ENCODE results near the gene CTIF.

Gene CTIF

DNA sequence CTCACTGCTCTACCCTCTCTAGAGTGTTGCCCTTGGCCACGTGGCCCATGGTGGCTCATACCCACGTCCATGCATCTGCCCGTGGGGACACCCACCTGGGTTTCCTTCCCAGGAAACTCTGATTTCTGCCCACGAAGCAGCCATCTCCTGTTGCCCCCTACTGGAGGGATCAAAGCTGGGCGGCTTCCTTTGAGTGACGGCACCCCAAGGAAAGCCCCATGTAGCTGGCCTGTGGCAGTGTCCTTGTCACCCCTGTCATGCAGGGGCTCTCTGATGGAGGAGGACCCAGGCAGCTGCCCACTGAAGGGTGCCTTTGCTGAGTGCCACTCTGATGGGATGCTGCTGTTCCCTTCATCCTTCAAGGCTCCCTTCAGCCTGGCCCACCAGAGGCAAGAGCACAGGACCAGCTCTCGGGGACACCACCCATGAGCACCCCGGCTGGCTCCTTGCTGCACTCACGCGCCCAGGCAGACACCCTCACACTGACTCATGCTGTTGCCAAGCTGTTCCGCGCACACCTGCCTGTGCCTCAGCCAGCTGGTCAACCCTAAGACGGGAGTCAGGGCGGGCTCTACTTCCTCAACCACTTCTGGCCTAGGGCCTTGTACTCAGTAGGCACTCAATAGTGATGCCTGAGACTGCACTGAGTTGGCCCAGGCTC lies 101.1 kb downstream of the CTIF start:
- Mint-ChIP-seq H3K36me3 (ENCODE audit: low read depth) (peaks cover 19% of the 10 kb centered on the region), H3K4me3 (no peak overlapping the region), H3K4me1 (peaks cover 17% of the 10 kb centered on the region), H3K27ac (peak overlapping the region; percentile 57), H3K27me3 (ENCODE audit: low read depth, poor library complexity) (peaks cover 3% of the 10 kb centered on the region), H3K9me3 (peaks cover 7% of the 10 kb centered on the region)
- peak; percentile 27 for TF ChIP-seq CTCF (IDR thresholded peaks at IDR 0.05)
- no peak for DNase-seq

DNA sequence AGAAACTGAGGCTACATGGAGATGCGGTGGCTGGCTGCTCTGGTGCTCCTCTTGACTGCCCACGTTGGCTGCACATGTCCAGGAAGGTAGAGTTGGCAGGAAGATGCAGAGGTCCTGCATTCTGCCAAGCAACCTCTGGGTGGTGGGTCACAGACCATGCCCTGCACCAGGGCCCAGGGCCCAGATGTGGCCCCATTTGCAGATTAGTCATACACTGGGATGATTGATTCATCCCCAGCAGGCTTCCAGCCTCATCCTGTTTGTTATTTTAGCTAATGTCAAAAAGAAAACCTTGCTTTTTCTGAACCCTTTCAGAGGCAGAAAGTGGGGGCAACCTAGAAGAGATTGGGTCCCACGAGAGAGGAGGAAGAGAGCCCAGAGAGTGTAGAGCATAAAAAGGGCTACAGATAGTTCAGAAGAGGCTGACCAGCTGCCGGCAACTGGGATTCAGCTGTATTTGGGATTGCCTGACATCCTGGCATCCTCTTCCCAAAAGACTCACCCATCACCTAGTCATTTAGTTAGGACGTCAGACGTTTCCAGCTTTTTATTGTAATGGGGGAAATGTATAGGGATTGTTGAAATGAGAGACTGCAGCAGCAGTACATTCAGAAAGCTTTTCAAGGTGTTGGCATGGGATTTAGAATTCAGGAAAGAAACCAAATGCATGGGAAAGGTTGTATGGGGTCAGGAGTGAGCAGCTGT lies 101.9 kb downstream of the CTIF start:
- no peak for TF ChIP-seq CTCF (IDR thresholded peaks at IDR 0.05)
- Mint-ChIP-seq H3K36me3 (ENCODE audit: low read depth) (peaks cover 19% of the 10 kb centered on the region), H3K27me3 (ENCODE audit: low read depth, poor library complexity) (peaks cover 3% of the 10 kb centered on the region), H3K9me3 (peaks cover 7% of the 10 kb centered on the region), H3K4me1 (peaks cover 12% of the 10 kb centered on the region), H3K4me3 (no peak overlapping the region), H3K27ac (no peak overlapping the region)
- DNase-seq: no peak

DNA sequence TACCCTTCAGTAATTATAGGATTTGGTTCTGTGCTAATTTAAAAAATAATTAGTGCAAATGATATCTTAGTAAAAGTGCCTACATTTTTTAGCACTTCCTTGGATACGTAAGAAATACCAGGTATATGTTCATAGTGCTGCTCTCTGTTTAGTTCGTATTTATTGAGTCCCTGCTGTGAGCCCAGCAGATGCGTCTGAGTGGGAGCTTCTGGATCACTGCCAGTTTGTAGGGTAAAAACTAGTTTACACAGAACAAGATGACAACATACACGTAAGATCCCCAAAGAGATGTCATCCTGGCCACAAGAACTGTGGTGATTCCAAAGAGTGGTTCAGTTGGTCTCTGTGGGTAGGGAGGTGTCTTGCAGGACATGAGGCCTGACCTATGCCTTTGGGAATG lies 103.2 kb downstream of the CTIF start:
- Mint-ChIP-seq H3K36me3 (ENCODE audit: low read depth) (peaks cover 19% of the 10 kb centered on the region), H3K27me3 (ENCODE audit: low read depth, poor library complexity) (peaks cover 3% of the 10 kb centered on the region), H3K4me3 (no peak overlapping the region), H3K4me1 (peaks cover 13% of the 10 kb centered on the region), H3K27ac (no peak overlapping the region), H3K9me3 (peaks cover 7% of the 10 kb centered on the region)
- no peak for TF ChIP-seq CTCF (IDR thresholded peaks at IDR 0.05)
- no peak for DNase-seq

- no peak for DNase-seq
- peaks cover 16% of the 10 kb centered on the region for H3K4me1 Mint-ChIP-seq
- peaks cover 3% of the 10 kb centered on the region for H3K27me3 Mint-ChIP-seq (ENCODE audit: low read depth, poor library complexity)
- H3K36me3 Mint-ChIP-seq (ENCODE audit: low read depth): peaks cover 19% of the 10 kb centered on the region
- no peak overlapping the region for H3K27ac Mint-ChIP-seq
- H3K4me3 Mint-ChIP-seq: no peak overlapping the region
- H3K9me3 Mint-ChIP-seq: peaks cover 7% of the 10 kb centered on the region
- TF ChIP-seq CTCF (IDR thresholded peaks at IDR 0.05): no peak
Measured at GRCh38 chr18:48642503-48642902, 103.7 kb downstream of the CTIF start.

DNA sequence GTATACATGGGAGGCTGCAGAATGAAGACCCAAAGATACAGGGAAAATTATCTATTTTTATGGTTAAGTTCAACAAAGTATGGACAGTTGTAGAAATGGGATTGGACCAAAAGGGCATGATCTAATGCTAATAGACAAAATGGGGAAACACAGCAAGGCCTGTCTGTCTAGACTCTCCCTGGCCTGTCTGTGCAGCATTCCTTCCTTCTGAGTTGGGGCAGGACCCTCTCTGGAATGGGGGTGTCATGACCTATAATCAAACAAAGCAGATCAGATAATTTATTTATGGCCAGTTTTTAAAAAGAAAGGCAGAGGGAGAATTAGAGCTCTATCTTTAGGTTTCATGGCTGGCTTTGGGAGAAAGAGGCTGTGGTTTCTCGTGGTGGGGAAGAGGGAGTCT lies 104.4 kb downstream of the CTIF start:
- no peak for TF ChIP-seq CTCF (IDR thresholded peaks at IDR 0.05)
- H3K27me3 Mint-ChIP-seq (ENCODE audit: low read depth, poor library complexity): peaks cover 3% of the 10 kb centered on the region
- peaks cover 7% of the 10 kb centered on the region for H3K9me3 Mint-ChIP-seq
- H3K36me3 Mint-ChIP-seq (ENCODE audit: low read depth): peaks cover 19% of the 10 kb centered on the region
- H3K27ac Mint-ChIP-seq: peak overlapping the region; percentile 87
- H3K4me3 Mint-ChIP-seq: no peak overlapping the region
- peaks cover 16% of the 10 kb centered on the region for H3K4me1 Mint-ChIP-seq
- DNase-seq: no peak

- Mint-ChIP-seq H3K4me3 (no peak overlapping the region), H3K27ac (no peak overlapping the region), H3K4me1 (peaks cover 18% of the 10 kb centered on the region), H3K9me3 (peaks cover 7% of the 10 kb centered on the region), H3K27me3 (ENCODE audit: low read depth, poor library complexity) (peaks cover 3% of the 10 kb centered on the region), H3K36me3 (ENCODE audit: low read depth) (peaks cover 15% of the 10 kb centered on the region)
- TF ChIP-seq CTCF (IDR thresholded peaks at IDR 0.05): no peak
- no peak for DNase-seq
Measured at GRCh38 chr18:48644029-48644428, 105.2 kb downstream of the CTIF start.
